ENCODE results near the gene METTL6.

GRCh38 chr3:15439476-15439875 lies 12.1 kb upstream of the METTL6 start:
- TF ChIP-seq, protein P1, sequence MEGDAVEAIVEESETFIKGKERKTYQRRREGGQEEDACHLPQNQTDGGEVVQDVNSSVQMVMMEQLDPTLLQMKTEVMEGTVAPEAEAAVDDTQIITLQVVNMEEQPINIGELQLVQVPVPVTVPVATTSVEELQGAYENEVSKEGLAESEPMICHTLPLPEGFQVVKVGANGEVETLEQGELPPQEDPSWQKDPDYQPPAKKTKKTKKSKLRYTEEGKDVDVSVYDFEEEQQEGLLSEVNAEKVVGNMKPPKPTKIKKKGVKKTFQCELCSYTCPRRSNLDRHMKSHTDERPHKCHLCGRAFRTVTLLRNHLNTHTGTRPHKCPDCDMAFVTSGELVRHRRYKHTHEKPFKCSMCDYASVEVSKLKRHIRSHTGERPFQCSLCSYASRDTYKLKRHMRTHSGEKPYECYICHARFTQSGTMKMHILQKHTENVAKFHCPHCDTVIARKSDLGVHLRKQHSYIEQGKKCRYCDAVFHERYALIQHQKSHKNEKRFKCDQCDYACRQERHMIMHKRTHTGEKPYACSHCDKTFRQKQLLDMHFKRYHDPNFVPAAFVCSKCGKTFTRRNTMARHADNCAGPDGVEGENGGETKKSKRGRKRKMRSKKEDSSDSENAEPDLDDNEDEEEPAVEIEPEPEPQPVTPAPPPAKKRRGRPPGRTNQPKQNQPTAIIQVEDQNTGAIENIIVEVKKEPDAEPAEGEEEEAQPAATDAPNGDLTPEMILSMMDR (IDR thresholded peaks at IDR 0.05): no peak
- TF ChIP-seq POLR2A (IDR thresholded peaks at IDR 0.05) (no peak), POLR2AphosphoS5 (IDR thresholded peaks at IDR 0.05) (no peak), EP300 (IDR thresholded peaks at IDR 0.05) (no peak)
